Stimulated activated CD8-positive, alpha-beta memory T cell treated with anti-CD3 and anti-CD28 coated beads, Interleukin-7, amount 100 ng/mL, for 4 hours (primary cell): ENCODE results near the gene BAAT.
"Not testable (repeated sequence)": the region's sequence is repeated elsewhere in the genome, so short reads cannot be mapped to it uniquely, and the experiment has no call there.

Experiments used
- DNase-seq, 2 donors: peaks; one replicate each; pipeline ENCODE4 v3.0.0-alpha.2; 2020; ENCODE audit warnings: low read depth in 2 of 2

The BAAT gene

DNA sequence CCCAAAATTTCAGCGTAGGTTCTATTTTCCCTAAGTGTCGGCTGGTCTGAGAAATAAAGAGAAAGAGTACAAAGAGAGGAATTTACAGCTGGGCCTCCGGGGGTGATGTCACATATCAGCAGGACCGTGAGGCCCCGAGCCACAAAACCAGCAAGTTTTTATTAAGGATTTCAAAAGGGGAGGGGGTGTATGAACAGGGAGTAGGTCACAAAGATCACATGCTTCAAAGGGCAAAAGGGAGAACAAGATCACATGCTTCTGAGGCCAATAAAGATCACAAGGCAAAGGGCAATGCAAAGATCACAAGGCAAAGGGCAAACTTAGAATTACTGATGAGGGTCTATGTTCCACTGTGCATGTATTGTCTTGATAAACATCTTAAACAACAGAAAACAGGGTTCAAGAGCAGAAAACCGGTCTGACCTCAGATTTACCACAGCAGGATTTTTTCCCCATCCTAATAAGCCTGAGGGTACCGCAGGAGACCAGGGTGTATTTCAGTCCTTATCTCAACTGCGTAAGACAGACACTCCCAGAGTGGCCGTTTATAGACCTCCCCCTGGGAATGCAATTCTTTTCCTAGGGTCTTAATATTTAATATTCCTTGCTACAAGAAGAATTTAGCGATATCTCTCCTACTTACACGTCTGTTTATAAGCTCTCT, at the start of gene BAAT:
Gene BAAT (minus strand): TSS at position 134 of the 664 bp plus-strand sequence. CDS start 13,602 bp downstream, outside the sequence.
- not testable (repeated sequence) for DNase-seq

GRCh38 chr9:101433229-101433628, 48.4 kb upstream of the BAAT start:
- DNase-seq, result no peak

- DNase-seq, result no peak
These were observed 47.9 kb upstream of the BAAT start for GRCh38 chr9:101432740-101433139.

- no peak for DNase-seq
These were observed 47.4 kb upstream of the BAAT start for GRCh38 chr9:101432171-101432570.

GRCh38 chr9:101429736-101430135, 44.9 kb upstream of the BAAT start:
- DNase-seq, result no peak

GRCh38 chr9:101428909-101429308, 44.1 kb upstream of the BAAT start:
- no peak for DNase-seq

GRCh38 chr9:101427957-101428655, 43.3 kb upstream of the BAAT start:
- DNase-seq, result no peak

DNA sequence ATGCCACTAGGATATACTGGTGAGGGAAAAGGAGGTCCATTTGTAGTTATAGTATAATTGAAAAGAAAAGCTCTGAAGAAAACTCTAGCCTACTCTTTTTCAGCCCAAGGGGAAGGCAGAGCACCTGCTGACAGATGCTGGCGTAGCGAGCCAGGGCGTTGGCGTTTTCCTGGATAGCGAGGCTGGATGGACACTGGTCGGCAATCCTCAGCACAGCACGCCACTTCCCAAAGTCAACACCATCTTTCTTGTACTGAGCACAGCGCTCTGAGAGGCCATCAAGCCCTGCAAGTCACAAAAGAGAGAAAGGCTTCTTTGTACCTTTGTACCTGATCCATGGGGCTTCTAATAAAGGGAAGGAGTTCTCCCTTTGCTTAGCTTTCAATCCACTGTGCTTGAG, 42.6 kb upstream of the BAAT start:
- DNase-seq, result no peak

GRCh38 chr9:101421653-101422065, 36.9 kb upstream of the BAAT start:
- DNase-seq, result no peak

DNA sequence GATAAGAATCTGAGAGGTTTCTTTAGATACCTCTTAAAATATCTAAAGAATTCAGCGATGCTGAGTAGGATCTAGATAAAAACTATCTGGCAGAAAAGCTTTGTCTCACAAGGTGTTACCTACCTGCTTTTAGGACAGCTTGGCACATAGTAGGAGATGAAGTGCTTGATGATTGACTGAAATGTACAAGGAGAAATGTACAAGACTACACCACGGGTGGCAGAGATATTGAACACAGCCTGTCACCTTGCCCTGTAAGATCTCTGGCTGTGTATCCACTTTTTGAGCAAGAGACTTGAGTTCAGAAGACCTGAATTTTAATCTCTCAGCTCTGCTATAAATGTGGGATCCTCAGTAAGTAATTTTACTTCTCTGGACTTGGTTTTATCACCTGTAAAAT, 35.1 kb upstream of the BAAT start:
- no peak for DNase-seq

GRCh38 chr9:101418518-101419430, 34.0 kb upstream of the BAAT start:
- no peak for DNase-seq

GRCh38 chr9:101417977-101418376, 33.2 kb upstream of the BAAT start:
- DNase-seq, result no peak

GRCh38 chr9:101417389-101417788, 32.6 kb upstream of the BAAT start:
- no peak for DNase-seq

DNA sequence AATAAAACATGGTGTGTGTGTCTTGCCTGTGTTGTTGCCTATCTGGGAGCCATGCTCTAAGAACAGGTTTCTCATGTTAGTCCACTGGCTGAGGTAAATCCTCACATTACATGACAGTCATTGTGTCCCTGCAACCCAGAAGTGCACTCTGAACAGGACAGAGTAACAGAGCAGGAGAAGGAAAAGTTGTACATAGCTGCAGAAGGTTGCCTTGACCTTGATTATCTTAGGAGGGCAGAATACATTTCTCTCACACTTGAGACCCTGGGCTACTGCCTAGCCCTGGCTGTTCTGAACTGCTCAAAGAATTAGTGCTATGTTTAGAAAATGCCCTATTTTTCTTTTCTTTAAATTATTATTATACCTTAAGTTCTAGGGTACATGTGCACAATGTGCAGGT, 30.8 kb upstream of the BAAT start:
- DNase-seq, result no peak

GRCh38 chr9:101414839-101415238, 30.0 kb upstream of the BAAT start:
- no peak for DNase-seq

GRCh38 chr9:101409079-101409477, 24.3 kb upstream of the BAAT start:
- no peak for DNase-seq

DNA sequence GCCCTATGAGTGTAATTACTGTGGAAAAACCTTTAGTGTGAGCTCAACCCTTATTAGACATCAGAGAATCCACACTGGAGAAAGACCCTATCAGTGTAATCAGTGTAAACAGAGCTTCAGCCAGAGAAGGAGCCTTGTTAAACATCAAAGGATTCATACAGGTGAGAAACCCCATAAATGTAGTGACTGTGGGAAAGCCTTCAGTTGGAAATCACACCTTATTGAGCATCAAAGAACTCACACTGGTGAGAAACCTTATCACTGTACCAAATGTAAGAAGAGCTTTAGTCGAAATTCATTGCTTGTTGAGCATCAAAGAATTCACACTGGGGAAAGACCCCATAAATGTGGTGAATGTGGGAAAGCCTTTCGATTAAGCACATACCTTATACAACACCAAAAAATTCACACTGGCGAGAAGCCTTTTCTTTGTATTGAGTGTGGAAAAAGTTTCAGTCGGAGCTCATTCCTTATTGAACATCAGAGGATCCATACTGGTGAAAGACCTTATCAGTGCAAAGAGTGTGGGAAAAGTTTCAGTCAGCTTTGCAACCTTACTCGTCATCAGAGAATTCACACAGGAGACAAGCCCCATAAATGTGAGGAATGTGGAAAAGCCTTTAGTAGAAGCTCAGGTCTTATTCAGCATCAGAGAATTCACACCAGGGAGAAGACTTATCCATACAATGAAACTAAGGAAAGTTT, 23.7 kb upstream of the BAAT start:
- no peak for DNase-seq

GRCh38 chr9:101403516-101404285, 18.9 kb upstream of the BAAT start:
- DNase-seq, result no peak

DNA sequence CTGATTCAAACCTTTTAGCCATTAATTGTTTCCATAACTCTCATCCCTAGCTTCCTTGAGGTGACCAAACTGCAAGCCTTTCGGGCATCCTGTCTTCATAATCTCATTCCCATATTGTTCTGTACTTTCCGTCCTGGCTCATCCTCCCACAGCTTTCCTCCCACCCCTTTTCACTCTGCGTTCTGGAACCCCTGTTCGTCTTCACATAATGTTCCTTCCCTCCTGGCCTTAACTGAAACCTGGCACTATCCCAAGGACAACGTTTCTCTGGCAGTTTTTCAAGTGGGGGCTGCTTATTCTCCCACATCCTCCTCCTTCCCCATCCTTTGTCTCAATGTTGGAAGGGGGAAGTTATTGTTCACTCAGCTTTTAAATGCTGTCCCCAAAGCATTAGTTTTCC, 15.3 kb upstream of the BAAT start:
- DNase-seq, result no peak

DNA sequence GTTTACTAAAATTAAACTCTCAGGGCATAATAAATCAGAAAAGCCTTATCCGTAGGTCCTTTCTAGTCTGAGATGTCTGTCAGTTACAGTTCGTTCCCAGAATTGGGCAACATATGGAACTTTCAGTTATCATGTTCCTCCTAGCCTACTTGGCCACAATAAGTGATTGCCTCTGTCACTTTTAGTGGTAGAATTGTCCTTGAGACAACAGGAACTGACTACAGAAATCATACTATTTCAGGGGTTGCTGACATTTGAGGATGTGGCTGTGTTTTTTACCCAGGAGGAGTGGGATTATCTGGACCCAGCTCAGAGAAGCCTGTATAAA, 14.8 kb upstream of the BAAT start:
- no peak for DNase-seq

DNA sequence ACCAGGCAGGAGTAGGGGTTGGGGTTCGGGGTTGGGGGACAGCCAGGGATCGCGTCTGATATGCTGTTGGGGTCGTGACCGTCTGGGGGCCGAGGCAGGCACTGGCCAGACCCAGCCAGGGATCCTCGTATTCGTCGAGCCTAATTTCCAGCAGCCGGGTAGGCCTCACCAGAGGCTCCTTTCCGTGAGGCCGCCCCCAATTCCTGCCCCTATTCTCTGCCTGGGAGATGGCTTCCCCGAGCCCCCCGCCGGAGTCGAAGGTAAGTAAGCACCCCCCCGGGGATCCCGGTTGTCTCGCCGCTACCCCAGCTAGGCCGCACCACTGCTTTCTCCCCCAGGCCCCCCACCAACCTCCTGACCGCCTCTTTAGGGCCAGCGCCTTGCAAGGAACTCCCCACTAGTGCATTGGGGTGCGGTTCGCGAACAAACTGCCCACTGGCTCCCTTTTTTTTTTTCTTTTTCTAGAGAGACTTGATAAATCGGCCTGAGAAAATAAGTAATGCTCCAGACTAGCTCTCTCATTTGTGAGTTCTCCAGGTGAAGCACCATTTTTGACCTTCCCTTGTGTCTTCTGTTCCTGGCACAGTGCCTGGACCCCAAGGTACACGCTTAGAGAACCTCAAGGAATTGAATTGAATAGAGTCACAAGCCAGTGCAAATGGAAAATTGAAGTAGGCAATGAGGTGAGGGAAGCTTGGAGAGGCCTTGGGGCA, 14.3 kb upstream of the BAAT start:
- no peak for DNase-seq
